Stimulated activated CD8-positive, alpha-beta memory T cell treated with anti-CD3 and anti-CD28 coated beads, Interleukin-12 subunit alpha, Interleukin-12 subunit beta, amount 100 ng/mL, for 4 hours (primary cell): ENCODE data around the gene PADI3.
"Not testable (repeated sequence)": the region's sequence is repeated elsewhere in the genome, so short reads cannot be mapped to it uniquely, and the experiment has no call there.

ENCODE experiments used
- DNase-seq: peaks from one replicate; pipeline ENCODE4 v3.0.0-alpha.2; 2020; ENCODE audit warnings: low read depth

Gene PADI3

DNA sequence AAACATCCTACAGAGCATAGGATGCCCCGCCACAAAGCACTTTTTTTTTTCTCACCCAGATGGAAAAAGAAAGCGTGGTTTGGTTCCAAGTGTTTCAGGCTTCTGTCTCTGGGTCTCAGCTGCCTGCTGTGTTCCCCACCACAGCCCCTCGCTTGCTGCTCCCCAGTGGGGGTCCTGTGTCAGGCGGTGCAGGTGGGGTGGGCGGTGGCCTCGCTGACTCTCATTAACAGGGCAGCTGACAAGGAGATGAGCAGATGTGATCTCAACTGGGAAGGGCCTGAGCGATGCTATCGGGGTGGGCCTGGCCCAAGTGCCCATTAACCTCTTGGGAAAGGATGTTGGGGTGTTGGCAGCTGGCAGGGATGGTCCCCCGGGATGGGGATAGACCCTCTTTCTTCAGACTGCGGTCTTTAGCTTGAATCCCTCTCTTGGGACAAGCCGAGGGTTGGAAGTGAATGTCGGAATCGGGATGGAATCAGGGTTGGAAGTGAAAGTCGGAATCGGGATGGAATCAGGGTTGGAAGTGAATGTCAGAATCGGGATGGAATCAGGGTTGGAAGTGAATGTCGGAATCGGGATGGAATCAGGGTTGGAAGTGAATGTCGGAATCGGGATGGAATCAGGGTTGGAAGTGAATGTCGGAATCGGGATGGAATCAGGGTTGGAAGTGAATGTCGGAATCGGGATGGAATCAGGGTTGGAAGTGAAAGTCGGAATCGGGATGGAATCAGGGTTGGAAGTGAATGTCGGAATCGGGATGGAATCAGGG, 7.7 kb upstream of the PADI3 start:
- DNase-seq: not testable (repeated sequence)

DNA sequence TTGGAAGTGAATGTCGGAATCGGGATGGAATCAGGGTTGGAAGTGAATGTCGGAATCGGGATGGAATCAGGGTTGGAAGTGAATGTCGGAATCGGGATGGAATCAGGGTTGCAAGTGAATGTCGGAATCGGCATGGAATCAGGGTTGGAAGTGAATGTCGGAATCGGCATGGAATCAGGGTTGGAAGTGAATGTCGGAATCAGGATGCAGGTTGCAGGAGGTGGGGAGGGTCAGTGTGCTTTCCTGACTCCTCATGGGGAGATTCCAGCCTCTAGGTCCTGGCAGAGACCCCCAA, 7.2 kb upstream of the PADI3 start:
- DNase-seq: not testable (repeated sequence)

DNA sequence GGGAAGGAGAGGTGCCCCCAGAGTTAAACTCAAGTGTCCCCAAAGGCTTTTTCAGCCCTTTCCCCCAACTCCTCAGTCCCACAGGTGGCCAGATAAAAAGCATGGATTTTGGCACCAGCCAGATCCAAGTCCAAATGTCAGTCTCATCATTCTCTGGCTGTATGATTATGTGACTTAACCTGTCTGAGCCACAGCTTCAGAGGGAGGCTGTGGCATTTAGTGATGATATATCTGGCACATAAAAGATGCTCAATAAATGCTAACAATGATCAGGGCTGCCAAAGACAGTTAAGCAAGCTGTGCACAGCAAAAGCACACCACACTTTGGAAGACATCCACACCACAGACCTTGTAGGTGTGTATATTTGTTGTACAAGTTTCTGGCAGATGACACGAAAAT, 5.6 kb upstream of the PADI3 start:
- no peak for DNase-seq

DNA sequence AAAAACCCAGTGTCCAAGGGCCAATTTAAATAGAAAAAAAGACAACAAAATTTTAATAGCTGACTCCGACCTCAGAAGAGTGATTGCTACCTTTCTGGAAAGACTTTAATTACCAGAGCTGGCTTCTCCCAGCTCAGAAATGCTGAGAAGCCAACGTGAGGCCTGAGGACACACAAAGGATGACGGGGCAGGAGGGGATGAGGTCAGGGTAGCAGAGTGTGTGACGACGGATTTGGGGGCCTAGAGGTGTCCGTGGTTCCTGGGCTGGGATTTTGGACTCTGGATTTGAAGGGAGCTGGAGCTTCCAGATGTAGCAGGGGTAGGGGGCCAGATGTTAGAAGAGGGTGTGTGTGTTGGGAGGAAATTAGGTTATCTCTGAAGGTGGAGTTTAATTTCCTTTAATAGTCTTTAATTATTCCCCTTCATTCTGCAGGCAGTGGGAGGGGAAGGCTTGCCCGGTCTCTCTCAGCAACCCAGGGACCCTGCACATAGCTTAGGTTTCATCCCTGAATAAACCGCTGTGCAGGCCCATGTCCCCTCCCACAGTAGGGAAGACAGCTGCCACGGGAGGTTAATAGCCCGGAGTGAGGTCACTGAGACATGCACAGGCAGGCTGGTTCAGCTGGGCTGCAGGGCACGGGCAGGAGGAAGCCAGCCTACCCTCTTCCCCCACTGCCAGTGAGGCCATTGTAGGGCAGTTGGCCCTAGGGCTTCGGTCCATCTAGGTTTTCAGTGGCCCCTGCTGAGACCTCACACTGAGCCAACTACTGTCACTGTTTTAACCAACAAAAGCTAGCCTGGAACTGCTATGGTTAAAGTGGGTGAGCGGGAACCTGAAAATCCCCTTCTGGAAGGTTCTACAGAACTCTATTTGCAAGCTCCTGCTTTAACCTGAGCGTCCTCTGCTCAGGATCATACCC, 3.8 kb upstream of the PADI3 start:
- no peak for DNase-seq

DNA sequence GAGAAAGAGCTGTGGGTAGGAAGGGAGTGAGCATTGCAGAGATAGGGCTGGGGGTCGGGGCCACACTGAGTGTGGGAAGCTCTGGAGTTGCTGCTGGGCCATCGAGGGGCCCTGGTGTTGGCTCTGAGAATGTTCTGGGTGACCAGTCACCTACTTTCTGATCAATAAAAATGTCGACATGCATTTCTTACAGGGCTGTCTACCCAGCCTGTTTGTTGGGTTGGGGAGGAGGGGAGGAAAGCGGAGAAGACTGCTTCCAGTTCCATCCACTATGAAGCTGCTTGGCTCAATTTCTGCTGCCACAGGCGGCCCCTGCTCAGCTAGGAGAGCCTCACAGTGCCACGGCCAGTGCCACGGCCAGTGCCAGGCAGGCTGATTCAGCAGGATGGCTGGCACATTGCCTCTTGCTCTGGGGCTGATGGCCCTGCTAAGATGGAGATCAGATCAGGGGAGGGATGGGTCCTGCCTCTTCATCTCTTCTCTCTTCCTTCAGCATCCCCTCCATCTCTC, 3.0 kb upstream of the PADI3 start:
- DNase-seq: no peak

DNA sequence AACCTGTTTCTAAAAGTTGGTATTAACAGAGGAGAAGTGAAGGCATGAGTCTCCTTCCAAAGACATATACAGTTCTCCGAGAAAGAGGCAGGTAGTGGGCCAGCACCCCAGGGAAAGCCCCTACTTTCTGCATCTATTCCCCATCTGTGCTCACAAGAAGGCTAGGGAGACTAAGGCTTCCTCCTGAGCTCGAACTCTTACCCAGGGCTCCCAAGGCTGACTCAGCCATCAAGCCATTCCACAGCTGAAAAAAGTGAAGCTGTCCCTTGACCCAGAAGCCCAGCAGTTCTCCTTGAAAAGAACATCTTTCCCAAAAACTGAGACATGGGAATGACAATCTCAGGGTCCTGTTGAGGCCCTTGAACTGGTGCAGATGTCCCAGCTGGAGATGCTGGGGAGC, 1.9 kb upstream of the PADI3 start:
- DNase-seq: no peak

DNA sequence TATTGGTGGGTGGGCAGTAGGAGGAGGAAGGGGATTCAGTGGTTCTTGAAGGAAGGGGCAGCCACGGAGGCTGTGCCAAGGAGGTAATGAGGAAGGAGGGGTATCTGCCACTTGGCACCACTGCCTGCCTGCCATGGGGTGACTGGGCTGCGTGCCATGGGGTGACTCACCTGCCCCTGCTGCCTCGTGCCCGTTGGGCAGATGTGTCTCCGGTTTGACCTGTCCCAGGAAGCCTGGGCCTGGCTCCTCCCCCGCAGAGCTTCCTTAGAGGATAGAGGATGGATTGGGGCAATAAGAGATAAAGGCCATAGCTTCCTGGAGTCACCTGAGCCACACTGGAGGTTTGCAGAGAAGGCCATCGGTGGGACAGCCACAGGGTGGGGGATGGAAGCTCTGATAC, 1.7 kb downstream of the PADI3 start:
- DNase-seq: no peak

DNA sequence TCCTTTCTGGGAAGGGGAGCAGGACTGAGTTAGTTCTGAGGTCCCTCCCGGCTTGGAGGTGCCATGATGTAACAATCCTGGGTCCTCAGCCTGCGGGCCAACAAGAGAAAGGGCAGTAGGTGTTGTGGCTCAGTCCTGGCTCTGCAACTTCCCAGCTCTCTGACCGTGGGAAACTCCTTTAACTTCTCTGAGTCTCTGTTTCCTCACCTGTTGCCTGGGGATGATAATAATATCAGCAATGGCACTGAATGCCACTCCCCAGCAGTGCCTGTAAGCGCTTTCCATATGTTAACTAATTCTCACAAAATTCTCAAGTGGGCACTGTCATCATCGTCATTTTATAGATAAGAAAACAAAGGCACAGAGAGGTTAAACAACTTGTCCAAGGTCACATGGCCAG, 2.3 kb downstream of the PADI3 start:
- no peak for DNase-seq

DNA sequence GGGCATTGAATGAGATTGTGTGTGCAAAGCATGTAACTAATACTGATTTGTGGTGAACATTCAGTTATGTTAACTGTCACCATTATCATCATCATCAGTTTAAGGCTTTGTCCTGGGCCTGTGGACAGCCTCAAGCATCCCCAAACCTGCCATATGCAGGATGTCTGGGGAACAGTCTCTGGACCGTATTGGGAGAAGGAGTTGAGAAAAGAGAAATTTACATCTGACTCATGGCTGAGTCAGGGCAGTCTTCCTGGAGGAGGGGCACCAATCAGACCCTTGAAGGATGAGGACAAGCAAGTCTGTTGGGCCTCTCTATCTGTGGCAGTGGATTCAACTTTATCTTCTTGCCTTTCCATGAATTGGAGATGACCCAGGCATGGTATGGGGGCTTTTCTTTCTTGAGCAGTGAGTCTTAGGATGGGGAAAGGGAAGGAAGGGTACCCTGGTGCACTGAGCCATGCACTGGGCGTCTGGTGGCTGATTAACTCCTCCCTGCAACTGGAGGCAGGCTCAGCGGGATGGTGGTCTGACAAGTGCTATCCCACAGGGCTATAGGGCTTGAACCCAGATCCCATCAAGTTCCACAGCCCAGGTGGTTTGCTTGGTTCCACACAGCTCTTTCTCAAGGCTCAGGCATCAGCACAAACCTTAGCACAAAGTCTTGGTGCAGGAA, 2.9 kb downstream of the PADI3 start:
- no peak for DNase-seq

DNA sequence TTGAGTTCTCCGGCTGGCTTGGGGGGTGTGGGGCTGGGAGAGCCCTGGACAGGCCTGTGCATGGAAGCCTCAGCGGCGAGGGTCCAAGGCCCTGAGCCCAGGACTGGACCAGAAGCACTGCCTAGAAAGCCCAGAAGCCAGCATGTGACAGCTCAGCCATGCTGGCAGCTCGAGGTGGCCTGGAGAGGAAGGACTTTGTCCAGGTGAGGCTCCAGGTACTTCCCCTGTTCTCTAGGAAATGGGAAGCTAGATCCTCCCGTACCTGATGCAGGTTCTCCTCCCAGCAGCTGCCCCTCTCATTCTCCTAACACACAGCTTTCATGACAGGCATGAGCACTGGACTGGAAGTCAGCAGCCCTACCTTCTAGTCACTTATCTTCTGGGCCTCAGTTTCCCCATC, 6.4 kb downstream of the PADI3 start:
- no peak for DNase-seq

DNA sequence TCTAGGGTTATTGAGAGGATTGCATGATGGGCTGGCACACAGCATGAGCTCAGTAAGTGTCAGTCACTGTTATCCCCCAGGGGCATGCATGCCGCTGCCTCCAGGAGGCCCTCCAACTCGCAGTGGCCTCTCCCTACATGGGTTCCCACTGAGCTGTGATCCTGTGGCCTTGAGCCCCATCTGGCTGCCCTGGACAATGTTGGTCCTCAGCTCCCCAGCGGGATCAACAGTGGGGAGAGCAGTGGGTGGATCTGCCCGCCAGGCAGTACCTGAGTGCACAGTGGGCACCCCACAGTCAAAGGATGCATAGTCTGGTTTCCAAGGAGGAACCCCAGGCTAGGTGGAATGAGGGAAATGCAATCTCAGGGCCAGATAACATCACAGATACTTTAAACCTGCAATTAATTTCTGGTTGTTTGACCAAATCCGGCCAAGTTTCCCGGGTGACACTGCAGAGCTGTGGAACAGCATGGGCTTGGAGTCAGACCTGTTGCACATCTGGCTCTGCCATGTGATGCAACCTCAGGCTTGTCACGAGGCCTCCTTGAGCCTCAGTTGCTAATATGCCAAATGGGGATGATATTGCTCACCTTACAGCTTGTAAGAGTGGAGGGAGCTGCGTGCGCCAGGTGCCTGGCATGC, 9.3 kb downstream of the PADI3 start:
- DNase-seq: no peak

DNA sequence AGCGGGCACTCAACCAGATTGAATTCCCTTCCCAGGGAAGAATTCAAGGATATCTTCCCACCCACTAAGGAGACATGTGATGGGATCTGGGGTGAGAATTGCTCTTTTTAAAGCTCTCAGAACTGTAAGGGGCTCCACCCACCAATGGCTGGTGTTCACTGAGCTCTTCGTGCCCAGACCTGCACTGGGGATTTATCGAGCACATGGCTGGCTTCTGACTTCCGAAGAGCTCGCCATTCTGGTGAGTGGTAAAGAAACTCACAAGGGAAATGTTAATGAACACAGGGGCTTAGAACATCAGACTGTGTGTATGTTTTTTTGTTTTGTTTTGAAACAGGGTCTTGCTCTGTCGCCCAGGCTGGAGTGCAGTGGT, 9.8 kb downstream of the PADI3 start:
- no peak for DNase-seq

DNA sequence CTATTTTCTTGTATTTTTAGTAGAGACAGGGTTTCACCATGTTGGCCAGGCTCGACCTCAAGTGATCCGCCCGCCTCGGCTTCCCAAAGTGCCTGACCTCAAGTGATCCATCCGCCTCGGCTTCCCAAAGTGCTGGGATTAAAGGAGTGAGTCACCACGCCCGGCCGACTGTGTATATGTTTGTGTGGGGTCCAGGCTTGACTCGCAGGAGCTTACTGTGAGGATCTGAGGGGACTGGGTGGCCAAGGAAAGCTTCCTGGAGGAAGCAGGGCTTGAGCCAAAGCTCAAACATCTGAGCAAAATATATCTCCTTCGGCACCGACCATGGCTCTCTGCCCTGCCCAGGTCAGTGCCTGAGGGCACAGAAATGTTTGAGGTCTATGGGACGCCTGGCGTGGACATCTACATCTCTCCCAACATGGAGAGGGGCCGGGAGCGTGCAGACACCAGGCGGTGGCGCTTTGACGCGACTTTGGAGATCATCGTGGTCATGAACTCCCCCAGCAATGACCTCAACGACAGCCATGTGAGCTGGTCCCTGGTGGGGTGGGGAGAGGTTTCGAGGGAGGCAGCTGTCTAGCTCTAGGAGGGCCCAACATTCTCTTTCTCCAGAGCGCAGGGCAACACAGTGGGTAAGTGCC, 10.5 kb downstream of the PADI3 start:
- DNase-seq: no peak

DNA sequence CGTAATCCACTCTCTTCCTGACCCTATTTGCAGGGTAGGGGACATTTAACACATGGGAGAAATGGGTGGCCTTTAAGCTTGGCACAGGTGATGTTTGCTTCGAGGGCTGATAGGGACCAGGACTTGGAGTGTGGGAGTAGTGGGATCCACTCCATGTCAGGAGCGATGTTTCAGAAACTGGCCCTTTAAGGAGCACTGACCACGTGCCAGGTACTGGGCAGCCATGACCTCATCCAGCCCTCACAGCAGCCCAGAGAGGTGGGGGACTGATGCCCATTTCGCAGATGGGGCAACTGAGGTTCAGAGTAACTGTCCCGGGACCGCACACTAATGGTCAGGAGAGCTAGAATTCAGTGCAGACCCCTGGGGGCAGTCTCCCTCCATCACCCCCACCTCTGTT, 11.4 kb downstream of the PADI3 start:
- no peak for DNase-seq

DNA sequence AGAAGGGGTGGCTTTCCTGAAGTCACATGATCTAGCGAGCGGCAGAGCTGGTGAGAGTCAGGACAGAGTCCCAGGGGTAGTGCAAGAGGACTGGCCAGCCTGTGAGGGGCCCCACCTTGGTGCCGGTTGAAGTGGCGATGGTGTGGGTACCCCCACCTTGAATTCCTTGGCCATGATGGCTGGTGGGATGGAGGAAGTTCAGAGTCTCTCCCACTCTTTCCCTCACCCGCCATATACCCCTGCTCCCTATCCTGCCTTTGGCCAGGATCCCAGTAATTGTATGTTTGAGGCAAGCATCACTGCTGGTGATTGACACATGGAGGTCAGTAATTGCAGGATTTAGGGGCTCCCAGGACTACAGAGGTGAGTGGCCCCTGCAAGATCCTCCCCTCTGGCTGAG, 11.8 kb downstream of the PADI3 start:
- DNase-seq: no peak

DNA sequence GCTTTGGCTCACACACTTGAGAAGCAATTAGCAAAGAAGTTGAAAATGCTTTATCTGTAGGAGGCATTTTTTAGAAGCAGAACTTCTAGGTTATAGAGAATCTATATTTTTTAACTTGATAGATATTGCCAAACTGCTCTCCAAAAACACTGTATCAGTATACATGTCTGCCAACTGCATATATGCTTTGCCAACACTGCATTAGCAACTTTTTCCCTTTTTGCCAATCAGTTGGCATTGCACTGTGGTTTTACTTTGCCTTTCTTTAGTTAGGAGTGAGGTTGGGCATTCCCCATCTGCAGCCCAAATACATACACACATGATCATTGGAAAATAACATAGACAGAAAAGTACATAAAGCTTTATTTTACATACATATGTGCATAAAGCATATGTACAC, 15.0 kb downstream of the PADI3 start:
- DNase-seq: no peak

DNA sequence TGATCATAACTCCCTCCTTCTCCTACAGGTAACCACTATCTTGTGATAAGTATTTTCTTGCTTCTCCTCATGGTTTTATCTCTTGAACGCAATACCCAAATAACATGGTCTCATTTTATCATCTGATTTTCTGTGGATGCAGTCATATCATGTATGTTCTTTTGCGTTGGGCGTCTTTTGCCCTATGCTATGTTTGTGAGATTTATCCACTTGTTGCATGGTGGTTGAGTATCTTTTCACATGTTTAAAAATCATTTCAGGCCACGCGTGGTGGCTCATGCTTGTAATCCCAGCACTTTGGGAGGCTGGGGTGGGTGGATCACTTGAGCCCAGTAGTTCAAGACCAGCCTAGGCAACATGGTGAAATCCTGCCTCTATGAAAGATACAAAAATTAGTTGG, 15.6 kb downstream of the PADI3 start:
- no peak for DNase-seq

DNA sequence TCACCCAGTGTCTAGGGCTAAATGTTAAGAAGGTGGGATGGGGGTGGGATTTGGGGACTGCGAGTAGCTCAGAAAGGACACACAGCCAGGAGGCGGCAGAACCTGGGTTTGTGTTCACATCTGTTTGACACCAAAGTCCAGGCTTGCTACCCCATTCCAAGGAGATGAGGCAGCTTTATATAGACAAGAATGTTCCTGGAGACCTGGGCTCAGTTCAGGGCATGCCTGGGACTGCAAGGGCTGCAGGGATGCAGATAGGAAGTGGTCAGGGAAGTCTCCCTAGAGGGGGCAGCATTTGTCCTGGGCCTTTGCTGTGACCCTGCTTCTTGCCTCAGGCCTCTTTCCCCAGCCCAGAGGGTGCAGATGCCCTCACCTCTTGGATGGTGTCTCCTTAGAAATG, 16.3 kb downstream of the PADI3 start:
- DNase-seq: no peak

DNA sequence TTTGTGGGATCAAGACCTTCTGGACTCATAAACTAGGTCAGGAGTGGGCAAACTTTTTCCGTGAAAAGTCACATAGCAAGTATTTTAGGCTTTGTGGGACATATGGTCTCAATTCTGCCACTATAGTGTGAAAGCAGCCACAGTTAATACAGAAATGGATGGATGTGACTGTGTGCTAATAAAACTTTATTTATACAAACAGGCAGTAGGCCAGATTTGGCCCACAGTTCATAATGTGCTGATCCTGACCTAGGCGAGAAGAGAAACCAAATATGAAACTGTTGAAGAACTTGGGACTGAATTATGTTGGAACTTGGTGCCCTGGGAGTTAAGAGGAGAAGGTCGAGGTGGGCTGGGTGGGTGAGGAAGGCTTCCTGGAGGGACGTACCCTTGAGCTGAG, 17.1 kb downstream of the PADI3 start:
- DNase-seq: no peak

DNA sequence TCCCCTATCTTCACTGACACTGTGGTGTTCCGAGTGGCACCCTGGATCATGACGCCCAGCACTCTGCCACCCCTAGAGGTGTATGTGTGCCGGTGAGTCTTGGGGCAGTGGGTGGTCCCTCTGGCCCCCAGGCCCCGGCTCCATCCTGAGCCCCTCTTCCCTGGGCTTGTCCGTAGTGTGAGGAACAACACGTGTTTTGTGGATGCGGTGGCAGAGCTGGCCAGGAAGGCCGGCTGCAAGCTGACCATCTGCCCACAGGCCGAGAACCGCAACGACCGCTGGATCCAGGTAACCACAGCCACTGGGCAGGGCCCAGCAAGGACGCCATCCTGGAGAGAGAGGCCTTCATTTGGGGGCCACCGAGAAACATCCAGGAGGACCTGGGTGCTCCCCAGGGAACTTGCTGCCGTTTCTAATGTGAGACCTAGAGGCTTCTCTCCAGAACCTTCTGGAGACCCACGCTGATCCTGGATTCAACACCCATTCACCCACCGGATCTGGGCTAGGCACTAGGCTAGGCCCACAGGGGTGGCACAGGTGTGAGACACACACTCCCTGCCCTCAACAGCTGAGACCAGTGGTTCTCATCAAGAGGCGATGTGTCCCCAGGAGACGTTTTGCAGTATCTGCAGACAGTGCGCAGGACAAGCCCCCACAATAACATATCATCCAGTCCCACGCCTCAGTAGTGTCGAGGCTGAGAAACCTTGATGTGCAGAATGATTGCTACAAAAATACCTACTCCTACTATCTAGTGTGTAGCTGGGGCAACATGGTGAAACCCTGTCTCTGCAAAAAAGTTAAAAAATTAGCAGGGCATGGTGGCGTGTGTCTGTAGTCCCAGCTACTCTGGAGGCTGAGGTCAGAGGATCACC, 22.2 kb downstream of the PADI3 start:
- no peak for DNase-seq

DNA sequence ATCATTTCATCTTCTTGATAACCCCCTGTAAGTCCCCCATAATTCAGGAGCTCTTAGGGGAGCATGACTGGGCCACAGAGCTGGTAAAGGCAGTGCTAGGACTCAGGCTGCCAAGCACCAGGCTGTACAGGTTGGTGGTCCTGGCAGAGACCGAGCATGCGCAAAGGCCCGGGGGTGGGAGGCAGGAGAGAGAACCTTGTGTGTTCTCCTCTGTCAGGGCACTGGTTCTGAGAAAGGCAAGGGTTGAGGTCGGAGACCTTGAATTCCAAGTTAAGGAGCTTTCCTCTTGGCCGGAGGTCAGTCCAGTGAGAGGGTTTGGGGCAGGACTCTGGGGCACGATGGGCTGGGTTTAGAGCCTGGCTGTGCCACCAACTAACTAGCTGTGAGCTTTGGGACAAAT, 23.2 kb downstream of the PADI3 start:
- DNase-seq: no peak
